Hepatocyte (in vitro differentiated cells): Measurements from ENCODE around the gene TTC12.

Source experiments
- CTCF ChIP-seq: fragments of 200-600 bp; sonication (generic); IDR thresholded peaks from 2 replicates; pipeline ENCODE4 v1.5.1; 2016; ENCODE audit warnings: antibody characterized with exemption, mild to moderate bottlenecking; ENCODE audit not compliant: poor library complexity
- EZH2 ChIP-seq: fragments of 200-600 bp; sonication (generic); IDR thresholded peaks from 2 replicates; pipeline ENCODE4 v1.6.1; 2016; ENCODE audit warnings: antibody characterized with exemption, mild to moderate bottlenecking, borderline replicate concordance
- EZH2phosphoT487 ChIP-seq: fragments of 200-600 bp; sonication (generic); IDR thresholded peaks from one replicate; pipeline ENCODE4 v1.6.1; 2018; ENCODE audit warnings: antibody characterized with exemption, mild to moderate bottlenecking, low read depth, moderate library complexity; ENCODE audit not compliant: unreplicated experiment, severe bottlenecking

- TF ChIP-seq CTCF (no peak), EZH2 (no peak), EZH2phosphoT487 (no peak)
Measured at GRCh38 chr11:113392236-113392921, 78.0 kb downstream of the TTC12 start.
